ENCODE data around the gene FCHSD2.

FCHSD2 gene

GRCh38 chr11:73177380-73177777 lies 35.3 kb upstream of the FCHSD2 start:
- no peak overlapping the region for H3K4me3 Mint-ChIP-seq
- H3K36me3 Mint-ChIP-seq (ENCODE audit: low read depth): peaks cover 3% of the 10 kb centered on the region
- H3K4me1 Mint-ChIP-seq (ENCODE audit: low read depth): peaks cover 31% of the 10 kb centered on the region
- H3K9me3 Mint-ChIP-seq: no peaks in the 10 kb centered on the region
- H3K27ac Mint-ChIP-seq: no peak overlapping the region
- H3K27me3 Mint-ChIP-seq (ENCODE audit: low read depth): peaks cover 13% of the 10 kb centered on the region

GRCh38 chr11:73176874-73177155 lies 34.7 kb upstream of the FCHSD2 start:
- peaks cover 31% of the 10 kb centered on the region for H3K4me1 Mint-ChIP-seq (ENCODE audit: low read depth)
- H3K27ac Mint-ChIP-seq: no peak overlapping the region
- peaks cover 3% of the 10 kb centered on the region for H3K36me3 Mint-ChIP-seq (ENCODE audit: low read depth)
- no peak overlapping the region for H3K4me3 Mint-ChIP-seq
- no peaks in the 10 kb centered on the region for H3K9me3 Mint-ChIP-seq
- peaks cover 9% of the 10 kb centered on the region for H3K27me3 Mint-ChIP-seq (ENCODE audit: low read depth)

- H3K9me3 Mint-ChIP-seq: no peaks in the 10 kb centered on the region
- no peak overlapping the region for H3K4me3 Mint-ChIP-seq
- no peak overlapping the region for H3K27ac Mint-ChIP-seq
- H3K4me1 Mint-ChIP-seq (ENCODE audit: low read depth): peaks cover 36% of the 10 kb centered on the region
- peaks cover 3% of the 10 kb centered on the region for H3K36me3 Mint-ChIP-seq (ENCODE audit: low read depth)
- H3K27me3 Mint-ChIP-seq (ENCODE audit: low read depth): peaks cover 5% of the 10 kb centered on the region
Observed at GRCh38 chr11:73176145-73176873, 34.2 kb upstream of the FCHSD2 start.

GRCh38 chr11:73175551-73176144 lies 33.5 kb upstream of the FCHSD2 start:
- Mint-ChIP-seq H3K4me3 (no peak overlapping the region), H3K36me3 (ENCODE audit: low read depth) (peaks cover 3% of the 10 kb centered on the region), H3K4me1 (ENCODE audit: low read depth) (peaks cover 37% of the 10 kb centered on the region), H3K9me3 (no peaks in the 10 kb centered on the region), H3K27ac (no peak overlapping the region), H3K27me3 (ENCODE audit: low read depth) (peaks cover 5% of the 10 kb centered on the region)

GRCh38 chr11:73174495-73174791 lies 32.3 kb upstream of the FCHSD2 start:
- Mint-ChIP-seq H3K4me3 (no peak overlapping the region), H3K27ac (no peak overlapping the region), H3K36me3 (ENCODE audit: low read depth) (peaks cover 3% of the 10 kb centered on the region), H3K27me3 (ENCODE audit: low read depth) (peaks cover 5% of the 10 kb centered on the region), H3K4me1 (ENCODE audit: low read depth) (peaks cover 37% of the 10 kb centered on the region), H3K9me3 (no peaks in the 10 kb centered on the region)

GRCh38 chr11:73173755-73174494 lies 31.8 kb upstream of the FCHSD2 start:
- Mint-ChIP-seq H3K27ac (no peak overlapping the region), H3K36me3 (ENCODE audit: low read depth) (peaks cover 3% of the 10 kb centered on the region), H3K27me3 (ENCODE audit: low read depth) (peaks cover 5% of the 10 kb centered on the region), H3K9me3 (no peaks in the 10 kb centered on the region), H3K4me3 (no peak overlapping the region), H3K4me1 (ENCODE audit: low read depth) (peaks cover 37% of the 10 kb centered on the region)

GRCh38 chr11:73172992-73173656 lies 31.0 kb upstream of the FCHSD2 start:
- H3K4me1 Mint-ChIP-seq (ENCODE audit: low read depth): peaks cover 33% of the 10 kb centered on the region
- H3K9me3 Mint-ChIP-seq: no peaks in the 10 kb centered on the region
- peaks cover 3% of the 10 kb centered on the region for H3K36me3 Mint-ChIP-seq (ENCODE audit: low read depth)
- H3K27me3 Mint-ChIP-seq (ENCODE audit: low read depth): peaks cover 1% of the 10 kb centered on the region
- no peak overlapping the region for H3K4me3 Mint-ChIP-seq
- no peak overlapping the region for H3K27ac Mint-ChIP-seq

GRCh38 chr11:73171436-73172161 lies 29.5 kb upstream of the FCHSD2 start:
- H3K4me1 Mint-ChIP-seq (ENCODE audit: low read depth): peaks cover 28% of the 10 kb centered on the region
- peaks cover 2% of the 10 kb centered on the region for H3K36me3 Mint-ChIP-seq (ENCODE audit: low read depth)
- no peaks in the 10 kb centered on the region for H3K9me3 Mint-ChIP-seq
- H3K4me3 Mint-ChIP-seq: no peak overlapping the region
- H3K27ac Mint-ChIP-seq: no peak overlapping the region
- H3K27me3 Mint-ChIP-seq (ENCODE audit: low read depth): no peaks in the 10 kb centered on the region

- Mint-ChIP-seq H3K27ac (no peak overlapping the region), H3K9me3 (no peaks in the 10 kb centered on the region), H3K27me3 (ENCODE audit: low read depth) (no peaks in the 10 kb centered on the region), H3K36me3 (ENCODE audit: low read depth) (no peaks in the 10 kb centered on the region), H3K4me3 (no peak overlapping the region), H3K4me1 (ENCODE audit: low read depth) (peaks cover 20% of the 10 kb centered on the region)
Observed at GRCh38 chr11:73170140-73170539, 28.0 kb upstream of the FCHSD2 start.

- Mint-ChIP-seq H3K27me3 (ENCODE audit: low read depth) (no peaks in the 10 kb centered on the region), H3K4me1 (ENCODE audit: low read depth) (peaks cover 17% of the 10 kb centered on the region), H3K9me3 (no peaks in the 10 kb centered on the region), H3K27ac (no peak overlapping the region), H3K36me3 (ENCODE audit: low read depth) (no peaks in the 10 kb centered on the region), H3K4me3 (no peak overlapping the region)
Observed at GRCh38 chr11:73168925-73169579, 26.9 kb upstream of the FCHSD2 start.

GRCh38 chr11:73167363-73167954 lies 25.3 kb upstream of the FCHSD2 start:
- Mint-ChIP-seq H3K9me3 (no peaks in the 10 kb centered on the region), H3K4me3 (no peak overlapping the region), H3K36me3 (ENCODE audit: low read depth) (no peaks in the 10 kb centered on the region), H3K27ac (no peak overlapping the region), H3K27me3 (ENCODE audit: low read depth) (no peaks in the 10 kb centered on the region), H3K4me1 (ENCODE audit: low read depth) (peaks cover 20% of the 10 kb centered on the region)

- H3K9me3 Mint-ChIP-seq: peaks cover 6% of the 10 kb centered on the region
- no peak overlapping the region for H3K27ac Mint-ChIP-seq
- H3K27me3 Mint-ChIP-seq (ENCODE audit: low read depth): no peaks in the 10 kb centered on the region
- H3K36me3 Mint-ChIP-seq (ENCODE audit: low read depth): no peaks in the 10 kb centered on the region
- no peak overlapping the region for H3K4me3 Mint-ChIP-seq
- peaks cover 18% of the 10 kb centered on the region for H3K4me1 Mint-ChIP-seq (ENCODE audit: low read depth)
Observed at GRCh38 chr11:73164803-73165540, 22.9 kb upstream of the FCHSD2 start.

GRCh38 chr11:73163638-73164174 lies 21.6 kb upstream of the FCHSD2 start:
- Mint-ChIP-seq H3K27me3 (ENCODE audit: low read depth) (no peaks in the 10 kb centered on the region), H3K4me1 (ENCODE audit: low read depth) (peaks cover 18% of the 10 kb centered on the region), H3K27ac (no peak overlapping the region), H3K9me3 (peaks cover 6% of the 10 kb centered on the region), H3K36me3 (ENCODE audit: low read depth) (no peaks in the 10 kb centered on the region), H3K4me3 (no peak overlapping the region)

Data from T-helper 1 cell treated with Interleukin-12 subunit alpha and Interleukin-12 subunit beta and Interleukin-4 antibody, amounts not matched to agents 30 μg/mL and 1 μg/mL, for 36 hours (primary cell).